Mucosa of descending colon (tissue), 3 donors: ENCODE data around the gene METAP1D. TPM values are rescaled to one million over a fixed set of nuclear protein-coding genes. Genes with fewer than 3 reads are reported as not detected.

ENCODE experiments used
- ATAC-seq: fragments of 200-7000 bp; cut with Tn5 transposase; one replicate; pipeline ENCODE4 v1.9.1; 2020; ENCODE audit warnings: mild to moderate bottlenecking, moderate library complexity
- DNase-seq, 3 donors: peaks; one replicate each; pipeline ENCODE4 v3.0.0-alpha.2; 2020
- H3K36me3 ChIP-seq: fragments of 200-600 bp; one replicate; pipeline ENCODE4 v1.8.0; 2021; ENCODE audit warnings: low read depth, mild to moderate bottlenecking
- H3K4me1 ChIP-seq: fragments of 200-600 bp; one replicate; pipeline ENCODE4 v1.8.0; 2021; ENCODE audit warnings: low read depth, mild to moderate bottlenecking
- H3K4me3 ChIP-seq: fragments of 200-600 bp; one replicate; pipeline ENCODE4 v1.8.0; 2021; ENCODE audit warnings: mild to moderate bottlenecking
- H3K9me3 ChIP-seq: fragments of 200-600 bp; one replicate; pipeline ENCODE4 v1.8.0; 2021; ENCODE audit warnings: mild to moderate bottlenecking
- CTCF ChIP-seq: fragments of 200-600 bp; IDR thresholded peaks from one replicate; pipeline ENCODE4 v1.8.0; 2022; ENCODE audit warnings: antibody characterized with exemption, mild to moderate bottlenecking
- intact Hi-C, 2 donors: fragments of 100-400 bp; cut with DNase I in 1 of 2; cut with micrococcal nuclease in 1 of 2; formaldehyde crosslinking; loops; one replicate each; pipeline versions ENCODE4 v1.11.0 to v1.11.1; 2022; cut with DNase I, micrococcal nuclease
- total RNA-seq, 3 donors: library from RNA; stranded (reverse); fragmentation: NEBNext Ultra II Directional in 2 of 3; extraction: Animal tissue kit (Norgen Biotek cat#: 25700) in 2 of 3; gene quantifications; one replicate each; pipeline versions ENCODE4 v1.2.1 to v1.2.4, GENCODE V29; 2021 to 2023
- donor health status: DM: no; HTN: no; CAD: no; lungs with moderate emphysema.
- donor health status: DM: no; HTN: no; CAD: no.
- donor health status: DM: no; HTN: yes; CAD: no.

METAP1D gene
- total RNA-seq, 3 donors from 2014 or later, result 5.5 to 10.4 (median 6.7) TPM

- Histone ChIP-seq H3K4me1 (no peaks in the 10 kb centered on the region), H3K9me3 (no peaks in the 10 kb centered on the region), H3K36me3 (no peaks in the 10 kb centered on the region), H3K4me3 (no peak overlapping the region)
- DNase-seq, result no peak
- no peak for ATAC-seq
- intact Hi-C loops, result no loop called here
- TF ChIP-seq CTCF, result no peak
Observed at GRCh38 chr2:172046866-172047565, 47.3 kb downstream of the METAP1D start.

- ATAC-seq (no peak), DNase-seq (no peak)
- Histone ChIP-seq H3K4me1 (no peaks in the 10 kb centered on the region), H3K4me3 (no peak overlapping the region), H3K9me3 (no peaks in the 10 kb centered on the region), H3K36me3 (no peaks in the 10 kb centered on the region)
- no peak for TF ChIP-seq CTCF
- intact Hi-C loops, result no loop called here
Observed at GRCh38 chr2:172047566-172048507, 48.1 kb downstream of the METAP1D start.

GRCh38 chr2:172048508-172049503, 49.1 kb downstream of the METAP1D start:
- ATAC-seq, result no peak
- TF ChIP-seq CTCF, result no peak
- no peak overlapping the region for H3K4me3 ChIP-seq
- H3K36me3 ChIP-seq, result no peaks in the 10 kb centered on the region
- intact Hi-C loops, result no loop called here
- DNase-seq, result no peak
- H3K9me3 ChIP-seq, result no peaks in the 10 kb centered on the region
- no peaks in the 10 kb centered on the region for H3K4me1 ChIP-seq

GRCh38 chr2:172049567-172050120, 49.9 kb downstream of the METAP1D start:
- no peak for TF ChIP-seq CTCF
- Histone ChIP-seq H3K36me3 (no peaks in the 10 kb centered on the region), H3K4me3 (no peak overlapping the region), H3K9me3 (no peaks in the 10 kb centered on the region), H3K4me1 (no peaks in the 10 kb centered on the region)
- intact Hi-C loops, result no loop called here
- ATAC-seq, result no peak
- DNase-seq, result no peak
